Cardiac fibroblast (primary cell): ENCODE results near the gene NUDT2.

Source experiments
- DNase-seq, 2 donors: peaks; one replicate each; pipeline versions ENCODE4 v3.0.0 to v3.0.0-alpha.2; 2010; ENCODE audit warnings: low read depth in 2 of 2
- H3K4me3 ChIP-seq, 2 donors: replicated peaks in 1 of 2; 1 replicate in 1 of 2; 2 replicates in 1 of 2; pipeline ENCODE4 v1.5.1; 2011; ENCODE audit warnings: low read depth in 2 of 2, low read length in 2 of 2, mild to moderate bottlenecking in 2 of 2, moderate library complexity in 1 of 2
- CTCF ChIP-seq: IDR thresholded peaks from one replicate; pipeline ENCODE4 v1.5.1; 2011; ENCODE audit warnings: low read depth, mild to moderate bottlenecking, low read length, inconsistent platforms

The NUDT2 gene

GRCh38 chr9:34326690-34327089 lies 2.7 kb upstream of the NUDT2 start:
- no peak overlapping the region for H3K4me3 ChIP-seq
- TF ChIP-seq CTCF = no peak
- no peak for DNase-seq

GRCh38 chr9:34328500-34328986 lies 826 bp upstream of the NUDT2 start:
- DNase-seq = peak in 1 of 2 donors; percentile 42
- peak overlapping the region; percentile 76 to 86 for H3K4me3 ChIP-seq
- no peak for TF ChIP-seq CTCF

GRCh38 chr9:34331196-34331595 lies 1.8 kb downstream of the NUDT2 start:
- H3K4me3 ChIP-seq = no peak overlapping the region
- no peak for DNase-seq
- TF ChIP-seq CTCF = no peak

GRCh38 chr9:34332076-34332964 lies 3.0 kb downstream of the NUDT2 start:
- peak; percentile 72 to 73 for DNase-seq

GRCh38 chr9:34333836-34334235 lies 4.5 kb downstream of the NUDT2 start:
- no peak for DNase-seq
- no peak overlapping the region for H3K4me3 ChIP-seq
- TF ChIP-seq CTCF = no peak

More at GRCh38 chr9:34332076-34332964, 3.0 kb downstream of the NUDT2 start:
- no peak overlapping the region for H3K4me3 ChIP-seq
- peak; percentile 49 for TF ChIP-seq CTCF

GRCh38 chr9:34334337-34334824 lies 5.0 kb downstream of the NUDT2 start:
- TF ChIP-seq CTCF = no peak
- no peak for DNase-seq

More at GRCh38 chr9:34334337-34334824, 5.0 kb downstream of the NUDT2 start:
- no peak overlapping the region for H3K4me3 ChIP-seq
